Smooth muscle cell (in vitro differentiated cells): ENCODE measurements around the gene BRMS1. TPM values are rescaled to one million over a fixed set of nuclear protein-coding genes. Genes with fewer than 3 reads are reported as not detected.

Source experiments
- DNase-seq: peaks from one replicate; lab custom pipeline; 2025; ENCODE audit not compliant: unreplicated experiment; lab: John Stamatoyannopoulos, UW
- H2AFZ ChIP-seq: fragments of 200-600 bp; sonication (generic); 2 replicates; pipeline ENCODE4 v1.6.0; 2016; ENCODE audit warnings: antibody characterized with exemption, low read depth, mild to moderate bottlenecking
- H3F3A ChIP-seq: fragments of 200-600 bp; sonication (generic); 2 replicates; pipeline ENCODE4 v1.6.0; 2017; ENCODE audit warnings: antibody characterized with exemption, low read depth
- H3K27ac ChIP-seq: fragments of 200-600 bp; sonication (generic); 2 replicates; pipeline ENCODE4 v1.5.1; 2016; ENCODE audit warnings: low read depth, mild to moderate bottlenecking
- H3K27me3 ChIP-seq: fragments of 200-600 bp; sonication (generic); 2 replicates; pipeline ENCODE4 v1.6.1; 2016; ENCODE audit warnings: low read depth, mild to moderate bottlenecking
- H3K36me3 ChIP-seq: fragments of 200-600 bp; sonication (generic); 2 replicates; pipeline ENCODE4 v1.5.1; 2016; ENCODE audit warnings: low read depth
- H3K4me1 ChIP-seq: fragments of 200-600 bp; sonication (generic); 2 replicates; pipeline ENCODE4 v1.5.1; 2016; ENCODE audit warnings: low read depth
- H3K4me2 ChIP-seq: fragments of 200-600 bp; sonication (generic); 2 replicates; pipeline ENCODE4 v1.6.0; 2016; ENCODE audit warnings: mild to moderate bottlenecking
- H3K4me3 ChIP-seq: fragments of 200-600 bp; sonication (generic); 2 replicates; pipeline ENCODE4 v1.5.1; 2016; ENCODE audit warnings: mild to moderate bottlenecking
- H3K79me2 ChIP-seq: fragments of 200-600 bp; sonication (generic); 2 replicates; pipeline ENCODE4 v1.6.0; 2016; ENCODE audit warnings: low read depth, mild to moderate bottlenecking
- H3K9ac ChIP-seq: fragments of 200-600 bp; sonication (generic); 2 replicates; pipeline ENCODE4 v1.6.0; 2016; ENCODE audit warnings: low read depth
- H3K9me3 ChIP-seq: fragments of 200-600 bp; sonication (generic); replicated peaks from 2 replicates; pipeline ENCODE4 v1.5.1; 2016; ENCODE audit warnings: low read depth
- H4K20me1 ChIP-seq: fragments of 200-600 bp; sonication (generic); 2 replicates; pipeline ENCODE4 v1.6.0; 2016; ENCODE audit warnings: low read depth
- CTCF ChIP-seq: fragments of 200-600 bp; sonication (generic); IDR thresholded peaks from 2 replicates; pipeline ENCODE4 v1.5.1; 2017; ENCODE audit warnings: borderline replicate concordance, mild to moderate bottlenecking, antibody characterized with exemption; ENCODE audit not compliant: insufficient read depth, poor library complexity, severe bottlenecking
- WGBS: methylation state at CpG from one replicate; pipeline ENCODE4 v1.1.7; 2016; ENCODE audit warnings: low lambda C conversion rate; 5-methylcytosine and 5-hydroxymethylcytosine counted together
- polyA plus RNA-seq: library from polyadenylated mRNA; unstranded; fragments of >200 nt; fragmentation: Nextera tagmentation; extraction: Ambion mirVana; gene quantifications from 2 replicates; pipeline ENCODE4 v1.2.1, GENCODE V29; 2016
- total RNA-seq: library from RNA; depleted of rRNA; stranded (reverse); fragments of >200 nt; gene quantifications from 2 replicates; pipeline ENCODE4 v1.2.3, GENCODE V29; 2014

The BRMS1 gene
- total and polyA plus RNA-seq, 2 experiments from 2014 or later = 23.8 to 44.2 TPM

GRCh38 chr11:66337103-66337899, 7.6 kb downstream of the BRMS1 start:
- Histone ChIP-seq H3K9me3 (no peaks in the 10 kb centered on the region), H3K4me1 (peaks cover 16% of the 10 kb centered on the region), H3K27ac (peak overlapping the region; percentile 98), H3K4me3 (no peak overlapping the region), H3K9ac (peak overlapping the region; percentile 95), H4K20me1 (peaks cover 4% of the 10 kb centered on the region), H3F3A (peaks cover 16% of the 10 kb centered on the region), H3K4me2 (peak overlapping the region; percentile 89), H3K27me3 (no peaks in the 10 kb centered on the region), H3K36me3 (no peaks in the 10 kb centered on the region), H3K79me2 (peaks cover 11% of the 10 kb centered on the region), H2AFZ (no peak overlapping the region)
- no peak for TF ChIP-seq CTCF
- no peak for DNase-seq
- 61% methylated on average over 18 of the region's 18 CpGs for WGBS

- H2AFZ ChIP-seq = no peak within 1 kb of the TSS
- H3K27me3 ChIP-seq = no peaks in the 10 kb centered on the region
- peak within 1 kb of the TSS; percentile 95 for H3K9ac ChIP-seq
- H3K4me2 ChIP-seq = peak within 1 kb of the TSS; percentile 89
- TF ChIP-seq CTCF = peak; percentile 24
- DNase-seq = peak; percentile 71
- no peaks in the 10 kb centered on the region for H3K36me3 ChIP-seq
- H3K4me1 ChIP-seq = peaks cover 16% of the 10 kb centered on the region
- H3K79me2 ChIP-seq = peaks cover 9% of the 10 kb centered on the region
- peak within 1 kb of the TSS; percentile 64 for H3K4me3 ChIP-seq
- 7% methylated on average over 22 of the region's 22 CpGs for WGBS
- H4K20me1 ChIP-seq = peaks cover 4% of the 10 kb centered on the region
- H3F3A ChIP-seq = peaks cover 16% of the 10 kb centered on the region
- peak within 1 kb of the TSS; percentile 98 for H3K27ac ChIP-seq
- no peaks in the 10 kb centered on the region for H3K9me3 ChIP-seq
Observed at GRCh38 chr11:66336234-66337102, 8.4 kb downstream of the BRMS1 start, which contains the start of gene RIN1. TSS of gene RIN1 (minus strand) at chr11:66336434. CDS start at chr11:66336402, 32 bp downstream.

- Histone ChIP-seq H3F3A (peaks cover 16% of the 10 kb centered on the region), H3K9ac (peak overlapping the region; percentile 95), H4K20me1 (peaks cover 4% of the 10 kb centered on the region), H3K4me1 (peaks cover 16% of the 10 kb centered on the region), H3K27ac (peak overlapping the region; percentile 98), H3K27me3 (no peaks in the 10 kb centered on the region), H3K4me2 (peak overlapping the region; percentile 89), H3K9me3 (no peaks in the 10 kb centered on the region), H3K4me3 (peak overlapping the region; percentile 64), H2AFZ (no peak overlapping the region), H3K79me2 (peaks cover 9% of the 10 kb centered on the region), H3K36me3 (no peaks in the 10 kb centered on the region)
- WGBS = 18% methylated on average over 35 of the region's 35 CpGs
- no peak for DNase-seq
- no peak for TF ChIP-seq CTCF
Observed at GRCh38 chr11:66335531-66336233, 9.2 kb downstream of the BRMS1 start.
